NCI-H1417 treated with DMSO at 0.1 percent for 48 hours (cell line): ENCODE results near the gene ANXA7.
"Not testable (repeated sequence)": the region's sequence is repeated elsewhere in the genome, so short reads cannot be mapped to it uniquely, and the experiment has no call there.

Experiments used
- DNase-seq: peaks from one replicate; lab custom pipeline; 2025; lab: John Stamatoyannopoulos, UW

ANXA7 gene

DNA sequence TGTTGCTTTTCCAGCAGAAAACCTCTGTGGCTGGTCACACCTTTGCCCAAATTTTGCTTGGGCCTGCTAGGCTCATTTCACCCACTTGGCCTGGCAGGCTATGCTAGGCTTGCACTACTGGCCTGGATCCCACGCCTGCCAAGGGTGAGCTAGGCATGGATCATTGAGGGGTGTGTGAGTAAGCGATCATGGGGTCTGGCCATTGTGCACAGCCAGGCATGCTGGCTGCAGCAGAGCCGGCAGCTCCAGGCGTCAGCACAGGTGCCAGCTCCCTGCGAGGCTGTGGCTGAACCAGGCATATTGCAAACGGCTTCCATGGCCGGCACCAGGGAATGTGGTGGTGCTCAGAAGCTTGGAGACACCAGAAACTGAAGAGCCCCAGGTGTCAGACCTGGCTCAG lies 74.4 kb downstream of the ANXA7 start:
- DNase-seq, result no peak

GRCh38 chr10:73338801-73339368 lies 75.0 kb downstream of the ANXA7 start:
- no peak for DNase-seq

GRCh38 chr10:73333202-73333601 lies 80.7 kb downstream of the ANXA7 start:
- DNase-seq, result no peak

GRCh38 chr10:73332379-73332778 lies 81.5 kb downstream of the ANXA7 start:
- DNase-seq, result no peak

DNA sequence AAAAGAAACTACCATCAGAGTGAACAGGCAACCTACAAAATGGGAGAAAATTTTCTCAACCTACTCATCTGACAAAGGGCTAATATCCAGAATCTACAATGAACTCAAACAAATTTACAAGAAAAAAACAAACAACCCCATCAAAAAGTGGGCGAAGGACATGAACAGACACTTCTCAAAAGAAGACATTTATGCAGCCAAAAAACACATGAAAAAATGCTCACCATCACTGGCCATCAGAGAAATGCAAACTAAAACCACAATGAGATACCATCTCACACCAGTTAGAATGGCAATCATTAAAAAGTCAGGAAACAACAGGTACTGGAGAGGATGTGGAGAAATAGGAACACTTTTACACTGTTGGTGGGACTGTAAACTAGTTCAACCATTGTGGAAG lies 85.3 kb downstream of the ANXA7 start:
- not testable (repeated sequence) for DNase-seq

DNA sequence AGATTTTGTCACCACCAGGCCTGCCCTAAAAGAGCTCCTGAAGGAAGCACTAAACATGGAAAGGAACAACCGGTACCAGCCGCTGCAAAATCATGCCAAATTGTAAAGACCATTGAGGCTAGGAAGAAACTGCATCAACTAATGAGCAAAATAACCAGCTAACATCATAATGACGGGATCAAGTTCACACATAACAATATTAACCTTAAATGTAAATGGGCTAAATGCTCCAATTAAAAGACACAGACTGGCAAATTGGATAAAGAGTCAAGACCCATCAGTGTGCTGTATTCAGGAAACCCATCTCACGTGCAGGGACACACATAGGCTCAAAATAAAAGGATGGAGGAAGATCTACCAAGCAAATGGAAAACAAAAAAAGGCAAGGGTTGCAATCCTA lies 88.6 kb downstream of the ANXA7 start:
- DNase-seq, result not testable (repeated sequence)
